SK-N-MC (cell line): ENCODE measurements around the gene DAND5.
A peak's percentile ranks its signal among the peaks of the same experiment; 100 is the strongest.
"Not testable (repeated sequence)": the region's sequence is repeated elsewhere in the genome, so short reads cannot be mapped to it uniquely, and the experiment has no call there.

Experiments used
- DNase-seq: peaks from one replicate; pipeline ENCODE4 v3.0.0-alpha.2; 2011; ENCODE audit warnings: low read depth, low spot score
- H3K27ac ChIP-seq: fragments of 200-600 bp; sonication (generic); 2 replicates; pipeline ENCODE4 v1.5.1; 2016; ENCODE audit warnings: mixed run types
- H3K36me3 ChIP-seq: fragments of 200-600 bp; sonication (generic); 2 replicates; pipeline ENCODE4 v1.6.1; 2017; ENCODE audit warnings: antibody characterized with exemption, low read length, mixed read lengths; ENCODE audit not compliant: insufficient read depth
- H3K4me3 ChIP-seq: fragments of 200-600 bp; sonication (generic); 2 replicates; pipeline ENCODE4 v1.5.1; 2016
- H3K9ac ChIP-seq: fragments of 200-600 bp; sonication (generic); 2 replicates; pipeline ENCODE4 v1.8.0; 2017; ENCODE audit warnings: mixed run types, mixed read lengths; ENCODE audit not compliant: insufficient read length
- H3K9me3 ChIP-seq: fragments of 200-600 bp; sonication (generic); 2 replicates; pipeline ENCODE4 v1.6.1; 2017; ENCODE audit warnings: low read depth, mild to moderate bottlenecking, antibody characterized with exemption, low read length, moderate library complexity, mixed read lengths
- EZH2 ChIP-seq: fragments of 200-600 bp; sonication (generic); IDR thresholded peaks from one replicate; pipeline ENCODE4 v1.6.1; 2017; ENCODE audit warnings: antibody characterized with exemption
- FOXP2 ChIP-seq: optimal IDR thresholded peaks from 2 replicates; pipeline ENCODE3; 2011; ENCODE audit warnings: mild to moderate bottlenecking, moderate library complexity; ENCODE audit not compliant: insufficient read depth; ENCODE audit errors: extremely low read length, control extremely low read depth
- POLR2AphosphoS5 ChIP-seq: IDR thresholded peaks from 2 replicates; pipeline ENCODE4 v1.6.1; 2012; ENCODE audit warnings: mild to moderate bottlenecking, low read depth, low read length, borderline replicate concordance

DAND5 gene

DNA sequence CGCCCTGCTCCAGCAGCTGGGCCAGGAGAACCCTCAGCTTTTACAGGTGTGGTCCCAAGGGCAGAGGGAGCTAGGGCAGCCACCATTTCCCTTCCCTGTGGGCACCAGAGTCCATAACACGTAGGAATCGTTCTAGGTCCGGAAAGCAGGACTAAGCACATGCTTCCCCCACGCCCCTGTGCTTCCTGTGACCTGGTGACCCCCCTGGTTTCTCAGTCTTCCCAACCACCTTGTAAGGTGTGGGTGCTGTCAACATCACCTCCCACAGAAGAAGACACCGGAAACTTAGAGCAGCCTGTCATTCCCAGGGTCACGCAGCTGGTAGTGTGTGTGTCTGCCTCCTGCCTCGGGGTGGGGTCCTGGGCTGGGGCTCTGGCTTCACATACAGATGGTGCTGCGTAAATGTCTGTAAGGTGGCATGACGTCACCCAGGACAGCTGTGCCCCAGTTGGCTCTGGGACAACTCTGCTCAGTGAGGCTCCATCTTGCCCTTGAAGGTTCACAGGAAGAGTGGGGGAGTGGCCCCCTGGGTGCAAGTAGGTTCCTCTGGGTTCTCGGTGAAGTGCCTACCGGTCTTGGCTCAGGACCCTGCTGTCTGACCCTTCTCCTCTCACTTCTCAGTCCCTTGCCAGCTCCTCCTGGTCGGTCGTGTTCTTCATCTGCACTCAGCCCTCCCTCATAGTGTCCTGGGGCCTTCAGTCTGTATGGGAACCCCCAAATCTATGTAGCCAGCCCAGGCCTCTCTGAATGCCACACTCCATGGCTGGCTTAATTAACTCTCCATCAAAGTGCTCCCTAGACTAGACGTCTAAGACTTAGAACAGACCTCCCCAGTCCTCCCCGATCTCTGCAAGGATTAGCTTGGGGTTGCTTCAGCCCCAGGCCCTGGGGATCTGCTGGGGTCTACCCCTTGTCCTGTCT is 19.8 kb upstream of the DAND5 start:
- H3K9ac ChIP-seq: no peak overlapping the region
- DNase-seq: no peak
- H3K27ac ChIP-seq: 0 out of 2 replicates have a peak overlapping the region, but pooled peaks have one; percentile 16
- peak; percentile 15; the same call in 1 of the 2 replicates for TF ChIP-seq POLR2AphosphoS5
- TF ChIP-seq FOXP2: no peak
- TF ChIP-seq EZH2: no peak
- no peak overlapping the region for H3K4me3 ChIP-seq
- peaks cover 80% of the 10 kb centered on the region for H3K36me3 ChIP-seq
- H3K9me3 ChIP-seq: no peaks in the 10 kb centered on the region

DNA sequence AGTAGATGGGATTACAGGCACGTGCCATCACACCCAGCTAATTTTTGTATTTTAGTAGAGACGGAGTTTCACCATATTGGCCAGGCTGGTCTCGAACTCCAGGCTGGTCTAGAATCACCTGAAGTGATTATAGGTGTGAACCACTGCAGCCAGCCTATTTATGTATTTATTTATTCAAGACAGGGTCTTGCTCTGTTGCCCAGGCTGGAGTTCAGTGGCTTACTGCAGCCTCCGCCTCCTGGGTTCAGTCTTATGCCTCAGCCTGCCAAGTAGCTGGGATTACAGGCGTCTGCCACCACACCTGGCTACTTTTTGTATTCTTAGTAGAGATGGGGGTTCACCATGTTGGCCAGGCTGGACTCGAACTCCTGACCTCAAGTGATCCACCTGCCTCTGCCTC is 17.3 kb upstream of the DAND5 start:
- not testable (repeated sequence) for H3K4me3 ChIP-seq, DNase-seq, H3K9ac ChIP-seq, H3K9me3 ChIP-seq, H3K27ac ChIP-seq
- H3K36me3 ChIP-seq: peaks cover 75% of the 10 kb centered on the region

DNA sequence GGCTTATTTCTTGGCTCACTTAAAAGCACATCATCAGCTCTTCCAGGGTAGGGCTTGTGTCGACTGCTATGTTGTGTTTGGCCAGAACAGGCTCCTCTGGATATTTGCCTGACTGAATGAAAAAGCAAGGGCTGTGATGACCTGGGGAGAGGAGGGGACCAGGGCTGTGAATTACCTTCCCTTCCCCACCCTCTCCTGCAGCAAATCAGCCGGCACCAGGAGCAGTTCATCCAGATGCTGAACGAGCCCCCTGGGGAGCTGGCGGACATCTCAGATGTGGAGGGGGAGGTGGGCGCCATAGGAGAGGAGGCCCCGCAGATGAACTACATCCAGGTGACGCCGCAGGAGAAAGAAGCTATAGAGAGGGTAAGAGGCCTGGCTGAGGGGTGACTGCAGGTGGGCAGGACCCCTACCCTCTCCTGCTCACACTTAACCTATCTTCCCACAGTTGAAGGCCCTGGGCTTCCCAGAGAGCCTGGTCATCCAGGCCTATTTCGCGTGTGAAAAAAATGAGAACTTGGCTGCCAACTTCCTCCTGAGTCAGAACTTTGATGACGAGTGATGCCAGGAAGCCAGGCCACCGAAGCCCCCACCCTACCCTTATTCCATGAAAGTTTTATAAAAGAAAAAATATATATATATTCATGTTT is 16.8 kb upstream of the DAND5 start:
- no peak overlapping the region for H3K9ac ChIP-seq
- peaks cover 70% of the 10 kb centered on the region for H3K36me3 ChIP-seq
- H3K9me3 ChIP-seq: no peaks in the 10 kb centered on the region
- H3K4me3 ChIP-seq: no peak overlapping the region
- DNase-seq: no peak
- peak overlapping the region; percentile 50; the same call in 1 of the 2 replicates for H3K27ac ChIP-seq
- TF ChIP-seq EZH2 (no peak), FOXP2 (no peak), POLR2AphosphoS5 (no peak)

DNA sequence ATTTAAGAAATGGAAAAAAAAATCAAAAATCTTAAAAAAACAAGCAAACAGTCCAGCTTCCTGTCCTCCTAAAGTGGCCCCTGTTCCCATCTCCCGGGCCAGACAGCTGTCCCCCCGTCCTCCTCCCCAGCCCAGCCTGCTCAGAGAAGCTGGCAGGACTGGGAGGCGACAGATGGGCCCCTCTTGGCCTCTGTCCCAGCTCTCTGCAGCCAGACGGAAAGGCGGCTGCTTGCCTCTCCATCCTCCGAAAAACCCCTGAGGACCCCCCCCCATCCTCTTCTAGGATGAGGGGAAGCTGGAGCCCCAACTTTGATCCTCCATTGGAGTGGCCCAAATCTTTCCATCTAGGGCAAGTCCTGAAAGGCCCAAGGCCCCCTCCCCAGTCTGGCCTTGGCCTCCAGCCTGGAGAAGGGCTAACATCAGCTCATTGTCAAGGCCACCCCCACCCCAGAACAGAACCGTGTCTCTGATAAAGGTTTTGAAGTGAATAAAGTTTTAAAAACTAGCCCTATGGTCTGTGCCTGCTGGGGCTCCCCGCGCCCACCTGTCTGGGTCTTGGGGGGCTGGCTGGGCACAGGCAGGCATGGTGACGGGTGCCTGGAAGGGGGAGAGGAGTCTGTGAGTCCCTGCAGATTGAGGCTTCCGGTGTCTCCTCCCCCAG is 16.1 kb upstream of the DAND5 start:
- no peak for TF ChIP-seq FOXP2
- TF ChIP-seq EZH2: no peak
- TF ChIP-seq POLR2AphosphoS5: peak; percentile 6; the same call in 1 of the 2 replicates
- Histone ChIP-seq H3K4me3 (no peak overlapping the region), H3K36me3 (peaks cover 63% of the 10 kb centered on the region), H3K9ac (no peak overlapping the region), H3K9me3 (no peaks in the 10 kb centered on the region), H3K27ac (peak overlapping the region; percentile 56)
- DNase-seq: no peak

DNA sequence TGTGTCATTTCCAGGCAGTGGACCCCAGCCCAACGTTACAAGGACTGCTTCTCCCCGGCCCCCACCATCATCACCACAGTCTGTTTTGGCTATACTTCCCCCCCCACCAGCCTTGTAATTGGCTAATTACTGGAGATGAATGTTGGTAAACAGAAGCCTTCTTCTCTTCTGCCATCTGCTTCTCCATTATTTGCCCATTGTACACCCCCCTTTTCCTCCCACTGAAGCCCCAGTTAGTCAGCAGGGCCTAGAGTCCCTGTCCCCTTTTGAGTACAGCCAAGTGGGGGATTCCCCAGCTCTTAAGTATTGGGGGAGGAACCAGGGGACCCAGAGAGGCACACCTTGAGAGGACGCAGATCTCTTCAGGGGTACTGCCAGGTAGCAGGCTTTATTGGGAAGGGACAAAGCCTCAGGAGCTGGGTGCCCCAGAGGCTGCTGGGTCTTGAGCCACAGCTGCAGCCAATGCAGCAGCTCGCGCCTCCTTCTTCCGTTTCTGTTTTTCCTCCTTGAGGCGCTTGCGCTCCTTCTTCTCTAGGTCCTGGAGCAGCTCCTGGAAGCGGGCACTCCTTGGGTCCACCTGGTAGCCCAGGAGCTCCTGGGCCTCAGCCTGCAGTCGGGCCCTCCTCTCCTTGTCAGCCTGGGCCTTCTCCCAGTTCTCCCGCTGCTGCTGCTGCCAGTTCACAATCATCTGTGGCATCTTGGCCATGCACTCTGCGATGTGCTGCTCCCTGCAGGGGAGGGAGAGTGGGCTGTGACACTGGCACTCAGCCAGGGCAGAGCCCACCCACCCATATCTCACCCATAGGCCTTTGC is 15.4 kb upstream of the DAND5 start:
- H3K27ac ChIP-seq: no peak overlapping the region
- H3K9me3 ChIP-seq: no peaks in the 10 kb centered on the region
- H3K9ac ChIP-seq: no peak overlapping the region
- no peak for DNase-seq
- H3K36me3 ChIP-seq: peaks cover 56% of the 10 kb centered on the region
- H3K4me3 ChIP-seq: no peak overlapping the region
- TF ChIP-seq EZH2 (no peak), FOXP2 (no peak), POLR2AphosphoS5 (no peak; the same call in none of the 2 replicates)

DNA sequence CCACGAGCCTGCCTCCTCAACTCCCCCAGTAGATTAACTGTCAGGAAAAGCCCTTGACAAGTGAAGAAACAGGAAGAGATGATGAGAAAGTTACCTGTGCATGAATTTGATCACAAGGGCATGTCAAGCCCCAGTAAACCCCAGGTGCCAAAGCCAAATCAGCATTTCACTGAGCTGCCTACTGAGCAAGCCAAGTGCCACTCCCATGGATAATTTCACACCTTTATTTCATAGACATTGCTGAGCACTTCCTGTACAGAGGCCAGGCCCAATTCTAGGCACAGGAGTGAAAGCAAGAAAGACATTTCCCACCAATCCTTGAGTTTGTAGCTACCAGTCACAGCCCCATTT is 14.8 kb upstream of the DAND5 start:
- no peak overlapping the region for H3K9ac ChIP-seq
- peaks cover 50% of the 10 kb centered on the region for H3K36me3 ChIP-seq
- peak overlapping the region; percentile 54 for H3K27ac ChIP-seq

DNA sequence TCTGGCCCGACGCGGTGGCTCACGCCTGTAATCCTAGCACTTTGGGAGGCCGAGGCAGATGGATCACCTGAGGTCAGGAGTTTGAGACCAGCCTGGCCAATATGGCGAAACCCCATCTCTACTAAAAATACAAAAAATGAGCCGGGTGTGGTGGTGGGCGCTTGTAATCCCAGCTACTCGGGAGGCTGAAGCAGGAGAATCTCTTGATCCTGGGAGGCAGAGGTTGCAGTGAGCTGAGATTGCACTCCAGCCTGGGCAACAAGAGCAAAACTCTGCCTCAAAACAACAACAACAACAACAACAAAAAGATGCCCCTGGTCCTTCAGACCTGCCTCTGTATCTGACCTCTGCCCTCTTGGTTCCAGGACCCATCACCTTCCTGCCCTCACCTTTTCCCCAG is 13.8 kb upstream of the DAND5 start:
- H3K4me3 ChIP-seq: peak overlapping the region; percentile 91
- H3K27ac ChIP-seq: 0 out of 2 replicates have a peak overlapping the region, but pooled peaks have one; percentile 95
- not testable (repeated sequence) for DNase-seq, H3K9me3 ChIP-seq, H3K9ac ChIP-seq
- H3K36me3 ChIP-seq: peaks cover 40% of the 10 kb centered on the region

More for the DNA sequence above, 14.8 kb upstream of the DAND5 start:
- no peak for DNase-seq
- no peak overlapping the region for H3K4me3 ChIP-seq
- no peaks in the 10 kb centered on the region for H3K9me3 ChIP-seq
- TF ChIP-seq FOXP2: no peak
- no peak for TF ChIP-seq EZH2
- TF ChIP-seq POLR2AphosphoS5: no peak

DNA sequence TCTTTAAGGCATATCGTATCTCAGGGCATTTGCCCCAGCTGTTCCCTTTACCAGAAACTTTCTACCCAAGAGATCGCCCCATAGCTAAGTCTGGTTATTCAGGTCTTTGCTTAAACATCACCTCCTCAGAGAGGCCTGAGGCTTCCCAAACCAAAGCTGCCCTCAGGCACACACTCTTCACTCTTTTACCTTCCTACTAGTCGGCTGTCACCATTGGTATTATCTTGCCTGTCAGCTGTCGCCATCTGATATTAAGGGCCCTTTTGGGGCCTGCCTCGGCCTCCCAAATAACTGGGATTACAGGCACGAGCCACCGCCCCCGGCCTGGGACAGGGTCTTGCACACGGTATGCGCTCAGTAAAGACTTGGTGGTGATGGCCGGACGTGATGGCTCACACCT is 13.4 kb upstream of the DAND5 start:
- Histone ChIP-seq H3K4me3 (peak overlapping the region; percentile 91), H3K27ac (peak overlapping the region; percentile 95; the same call in 1 of the 2 replicates), H3K36me3 (peaks cover 36% of the 10 kb centered on the region), H3K9ac (peak overlapping the region; percentile 89), H3K9me3 (no peaks in the 10 kb centered on the region)
- no peak for DNase-seq
- TF ChIP-seq POLR2AphosphoS5 (no peak), FOXP2 (no peak), EZH2 (no peak)
